Right ventricle myocardium superior (tissue), 1 donor: ENCODE results near the gene SPON1. TPM values are rescaled to one million over a fixed set of nuclear protein-coding genes. Genes with fewer than 3 reads are reported as not detected.

ENCODE experiments used
- ATAC-seq: fragments of 200-7000 bp; cut with Tn5 transposase; one replicate; pipeline ENCODE4 v1.9.1; 2020; ENCODE audit warnings: mild to moderate bottlenecking; ENCODE audit not compliant: poor library complexity
- DNase-seq: peaks from one replicate; pipeline ENCODE4 v3.0.0-alpha.2; 2020
- intact Hi-C: fragments of 100-400 bp; cut with DNase I; formaldehyde crosslinking; loops from one replicate; pipeline ENCODE4 v1.11.2; 2022
- total RNA-seq: library from RNA; stranded (reverse); fragmentation: NEBNext Ultra II Directional; extraction: Animal tissue kit (Norgen Biotek cat#: 25700); gene quantifications from one replicate; pipeline ENCODE4 v1.2.1, GENCODE V29; 2021
- donor health status: DM: no; HTN: yes; CAD: no; lungs with severe emphysema.

The SPON1 gene
- total RNA-seq, 1 donor from 2014 or later, result 3.0 TPM

- intact Hi-C loops, result no loop called here
- no peak for ATAC-seq
- DNase-seq, result no peak
These were observed 348.2 kb downstream of the SPON1 start for GRCh38 chr11:14310679-14311078.

GRCh38 chr11:14312736-14313438 is 350.4 kb downstream of the SPON1 start:
- intact Hi-C loops, result no loop called here
- ATAC-seq, result no peak

GRCh38 chr11:14314127-14314526 is 351.6 kb downstream of the SPON1 start:
- DNase-seq, result no peak
- intact Hi-C loops, result no loop called here
- no peak for ATAC-seq

More at GRCh38 chr11:14312736-14313438, 350.4 kb downstream of the SPON1 start:
- DNase-seq, result no peak

- ATAC-seq (no peak), DNase-seq (no peak)
- intact Hi-C loops, result no loop called here
These were observed 352.6 kb downstream of the SPON1 start for GRCh38 chr11:14315130-14315529.
